SU-DHL-6 (cell line): Measurements from ENCODE around the gene SPDEF.

Experiments
- H2AFZ ChIP-seq: fragments of 200-600 bp; sonication (generic); 2 replicates; pipeline ENCODE4 v1.6.1; 2014; ENCODE audit warnings: low read depth, mild to moderate bottlenecking, moderate library complexity, mixed read lengths, antibody characterized with exemption, low read length; ENCODE audit not compliant: severe bottlenecking
- H3F3A ChIP-seq: fragments of 200-600 bp; shearing (Covaris generic); 2 replicates; pipeline ENCODE4 v1.6.0; 2016; ENCODE audit warnings: antibody characterized with exemption, mild to moderate bottlenecking; ENCODE audit not compliant: insufficient read depth
- H3K27ac ChIP-seq: fragments of 200-600 bp; sonication (generic); 2 replicates; pipeline ENCODE4 v1.5.1; 2016; ENCODE audit warnings: low read depth, mild to moderate bottlenecking, low read length, moderate library complexity, mixed read lengths
- H3K27me3 ChIP-seq: fragments of 200-600 bp; sonication (generic), shearing (Covaris generic); 2 replicates; pipeline ENCODE4 v1.6.0; 2014; ENCODE audit warnings: mild to moderate bottlenecking, low read length
- H3K36me3 ChIP-seq: fragments of 200-600 bp; sonication (generic); 2 replicates; pipeline ENCODE4 v1.6.1; 2014; ENCODE audit warnings: mild to moderate bottlenecking, low read length, mixed read lengths
- H3K4me2 ChIP-seq: fragments of 300-600, 200-600 bp; shearing (Covaris generic), sonication (generic); 2 replicates; pipeline ENCODE4 v1.6.0; 2014; ENCODE audit warnings: low read length, low read depth, mild to moderate bottlenecking; ENCODE audit not compliant: poor library complexity, severe bottlenecking
- H3K4me3 ChIP-seq: fragments of 200-600 bp; sonication (generic); 2 replicates; pipeline ENCODE4 v1.5.1; 2014; ENCODE audit warnings: antibody characterized with exemption, low read length, mild to moderate bottlenecking, mixed read lengths; ENCODE audit not compliant: insufficient read depth, poor library complexity, severe bottlenecking
- H3K79me2 ChIP-seq: fragments of 200-600 bp; sonication (generic); 2 replicates; pipeline ENCODE4 v1.6.1; 2014; ENCODE audit warnings: mild to moderate bottlenecking, low read length, moderate library complexity; ENCODE audit not compliant: insufficient read depth
- H3K9ac ChIP-seq: fragments of 200-600 bp; sonication (generic); 2 replicates; pipeline ENCODE4 v1.7.0; 2014; ENCODE audit warnings: mild to moderate bottlenecking, low read length
- H3K9me2 ChIP-seq: fragments of 200-600 bp; sonication (generic); replicated peaks from 2 replicates; pipeline ENCODE4 v1.6.1; 2014; ENCODE audit warnings: low read length; ENCODE audit not compliant: insufficient read depth
- H3K9me3 ChIP-seq: fragments of 200-600 bp; sonication (generic); 2 replicates; pipeline ENCODE4 v1.6.1; 2014; ENCODE audit warnings: low read length, mixed read lengths; ENCODE audit not compliant: insufficient read depth
- H4K20me1 ChIP-seq: fragments of 200-600 bp; sonication (generic); 2 replicates; pipeline ENCODE4 v1.6.1; 2014; ENCODE audit warnings: low read depth, mild to moderate bottlenecking, antibody characterized with exemption, low read length, moderate library complexity, mixed read lengths
- EZH2phosphoT487 ChIP-seq: fragments of 200-600 bp; sonication (generic), shearing (Covaris generic); conservative IDR thresholded peaks from 2 replicates; pipeline ENCODE4 v1.6.1; 2018; ENCODE audit warnings: mild to moderate bottlenecking, antibody characterized with exemption, low read length, moderate library complexity, mixed read lengths
- TF ChIP-seq, protein P1 (sequence below): fragments of 200-600 bp; sonication (generic); IDR thresholded peaks from one replicate; pipeline ENCODE4 v1.5.1; 2017; ENCODE audit warnings: antibody characterized with exemption, mild to moderate bottlenecking, low read length, moderate library complexity; ENCODE audit not compliant: insufficient read depth, poor library complexity, severe bottlenecking

The SPDEF gene

DNA sequence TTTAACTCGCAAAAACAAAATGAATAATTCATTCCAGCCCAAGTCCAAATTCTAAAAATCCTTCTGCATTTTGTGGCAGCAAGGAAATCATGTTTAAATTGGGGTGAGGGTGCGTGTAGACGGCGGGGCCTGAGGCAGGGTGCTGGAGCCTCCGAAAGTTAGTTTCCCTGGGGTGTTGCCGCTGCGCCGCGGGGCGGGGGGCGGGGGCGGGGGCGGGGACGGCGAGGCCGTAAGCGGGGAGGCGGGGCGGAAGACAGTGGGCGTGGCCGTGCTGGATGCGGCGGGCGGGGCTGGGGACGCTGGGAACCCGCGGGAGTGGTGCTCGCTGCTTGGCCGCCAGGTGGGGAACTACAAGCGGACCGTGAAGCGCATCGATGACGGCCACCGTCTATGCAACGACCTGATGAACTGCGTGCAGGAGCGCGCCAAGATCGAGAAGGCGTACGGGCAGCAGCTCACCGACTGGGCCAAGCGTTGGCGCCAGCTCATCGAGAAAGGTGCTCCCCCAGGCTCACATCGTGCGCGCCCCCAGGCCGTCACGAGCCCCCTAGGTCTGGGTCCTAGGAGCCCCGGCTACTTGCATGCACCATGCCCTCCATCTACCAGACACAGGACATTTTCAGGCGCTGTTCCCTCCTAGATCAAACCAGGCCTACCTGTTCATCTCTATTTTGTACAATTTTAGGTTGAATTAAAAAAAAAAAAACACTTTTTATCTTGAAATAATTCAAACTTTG is 29.0 kb downstream of the SPDEF start:
- Histone ChIP-seq H3K36me3 (no peaks in the 10 kb centered on the region), H3K9me3 (no peaks in the 10 kb centered on the region), H2AFZ (peak overlapping the region; percentile 64), H3K4me2 (peak overlapping the region; percentile 61), H3K79me2 (no peaks in the 10 kb centered on the region), H3K27ac (no peak overlapping the region), H3K9me2 (no peaks in the 10 kb centered on the region), H4K20me1 (no peaks in the 10 kb centered on the region), H3K9ac (peak overlapping the region; percentile 35), H3K4me3 (no peak overlapping the region), H3F3A (no peaks in the 10 kb centered on the region), H3K27me3 (no peaks in the 10 kb centered on the region)
- TF ChIP-seq, protein P1, sequence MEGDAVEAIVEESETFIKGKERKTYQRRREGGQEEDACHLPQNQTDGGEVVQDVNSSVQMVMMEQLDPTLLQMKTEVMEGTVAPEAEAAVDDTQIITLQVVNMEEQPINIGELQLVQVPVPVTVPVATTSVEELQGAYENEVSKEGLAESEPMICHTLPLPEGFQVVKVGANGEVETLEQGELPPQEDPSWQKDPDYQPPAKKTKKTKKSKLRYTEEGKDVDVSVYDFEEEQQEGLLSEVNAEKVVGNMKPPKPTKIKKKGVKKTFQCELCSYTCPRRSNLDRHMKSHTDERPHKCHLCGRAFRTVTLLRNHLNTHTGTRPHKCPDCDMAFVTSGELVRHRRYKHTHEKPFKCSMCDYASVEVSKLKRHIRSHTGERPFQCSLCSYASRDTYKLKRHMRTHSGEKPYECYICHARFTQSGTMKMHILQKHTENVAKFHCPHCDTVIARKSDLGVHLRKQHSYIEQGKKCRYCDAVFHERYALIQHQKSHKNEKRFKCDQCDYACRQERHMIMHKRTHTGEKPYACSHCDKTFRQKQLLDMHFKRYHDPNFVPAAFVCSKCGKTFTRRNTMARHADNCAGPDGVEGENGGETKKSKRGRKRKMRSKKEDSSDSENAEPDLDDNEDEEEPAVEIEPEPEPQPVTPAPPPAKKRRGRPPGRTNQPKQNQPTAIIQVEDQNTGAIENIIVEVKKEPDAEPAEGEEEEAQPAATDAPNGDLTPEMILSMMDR = peak; percentile 61
- TF ChIP-seq EZH2phosphoT487 = no peak

DNA sequence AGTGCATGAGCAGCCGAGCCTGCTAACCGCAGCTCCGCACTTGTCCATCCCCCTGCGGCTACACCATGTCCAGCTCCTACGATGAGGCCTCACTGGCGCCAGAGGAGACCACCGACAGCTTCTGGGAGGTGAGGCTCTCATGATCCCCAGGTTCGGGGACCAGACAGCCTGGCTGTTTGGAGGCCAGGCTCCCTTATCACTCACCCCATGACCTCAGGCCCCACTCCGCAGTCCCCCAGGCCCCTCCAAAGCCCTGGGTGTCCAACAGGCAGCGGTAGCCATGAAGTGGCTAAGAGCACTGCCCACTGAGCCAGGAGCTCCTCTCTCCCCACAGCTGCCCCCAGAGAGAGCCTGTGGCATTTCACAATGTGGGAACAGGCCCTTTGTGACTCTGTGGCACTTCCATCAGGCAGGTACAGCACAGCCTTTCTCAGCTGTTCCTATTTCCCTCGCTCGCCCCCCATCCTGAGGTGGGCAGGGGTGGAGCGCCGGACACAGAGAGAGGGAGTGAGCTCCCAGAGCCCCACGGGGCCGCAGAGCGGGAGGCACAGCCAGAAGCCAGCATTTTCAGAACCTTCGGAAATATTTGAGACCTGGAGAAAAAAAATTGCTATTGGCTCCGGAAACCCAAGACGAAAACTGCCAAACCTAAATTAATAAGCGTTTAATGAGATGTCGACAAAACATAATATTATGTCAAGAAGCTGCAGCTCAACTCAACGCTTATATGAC is 29.7 kb downstream of the SPDEF start:
- no peaks in the 10 kb centered on the region for H3K36me3 ChIP-seq
- H3K27me3 ChIP-seq = no peaks in the 10 kb centered on the region
- H4K20me1 ChIP-seq = no peaks in the 10 kb centered on the region
- H3K9ac ChIP-seq = no peak overlapping the region
- H2AFZ ChIP-seq = no peak overlapping the region
- H3F3A ChIP-seq = no peaks in the 10 kb centered on the region
- no peaks in the 10 kb centered on the region for H3K9me2 ChIP-seq
- H3K9me3 ChIP-seq = no peaks in the 10 kb centered on the region
- no peaks in the 10 kb centered on the region for H3K79me2 ChIP-seq
- TF ChIP-seq, protein P1 = no peak
- no peak for TF ChIP-seq EZH2phosphoT487
- no peak overlapping the region for H3K4me3 ChIP-seq
- no peak overlapping the region for H3K27ac ChIP-seq
- H3K4me2 ChIP-seq = peak overlapping the region; percentile 61

DNA sequence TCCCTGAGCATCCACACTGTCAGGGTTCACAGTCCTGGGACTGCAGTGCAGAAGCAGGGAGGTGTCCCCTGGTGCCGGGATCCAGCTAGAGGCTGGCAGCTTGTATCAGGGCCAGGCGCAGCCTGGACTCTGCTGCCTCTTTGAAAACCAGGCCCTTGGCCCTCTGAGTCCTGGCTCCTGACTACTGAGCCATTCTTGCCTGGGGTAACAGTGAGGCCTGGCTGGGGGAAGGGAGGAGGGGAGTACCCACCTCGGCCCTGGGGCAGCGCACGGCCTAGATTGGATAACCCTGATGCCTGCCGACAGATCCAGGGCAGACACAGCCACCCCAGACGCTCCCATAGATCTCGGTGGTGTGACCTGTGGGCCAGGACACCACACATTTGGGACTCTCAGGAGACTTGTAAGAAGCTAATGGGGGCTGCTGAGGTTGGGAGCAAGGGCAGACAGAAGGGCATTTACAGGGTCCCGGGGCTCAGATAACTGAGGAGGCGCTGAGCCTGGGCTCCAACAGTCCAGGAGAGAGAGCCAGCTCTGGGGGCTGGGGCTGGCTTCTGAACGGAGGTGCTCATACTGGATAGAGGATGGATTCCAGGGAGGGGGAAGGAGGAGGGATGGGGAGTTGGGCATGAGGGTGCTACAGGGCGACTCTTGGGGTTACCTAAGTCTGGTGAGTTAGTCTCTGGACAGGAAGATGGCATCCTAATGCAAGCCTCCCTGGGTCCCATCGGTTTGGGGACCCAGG is 30.5 kb downstream of the SPDEF start:
- H3K27ac ChIP-seq = no peak overlapping the region
- H3K9me3 ChIP-seq = no peaks in the 10 kb centered on the region
- H3K9ac ChIP-seq = no peak overlapping the region
- no peaks in the 10 kb centered on the region for H3K9me2 ChIP-seq
- H3K4me2 ChIP-seq = no peak overlapping the region
- no peak overlapping the region for H2AFZ ChIP-seq
- H3K36me3 ChIP-seq = no peaks in the 10 kb centered on the region
- no peaks in the 10 kb centered on the region for H3K79me2 ChIP-seq
- H4K20me1 ChIP-seq = no peaks in the 10 kb centered on the region
- H3K4me3 ChIP-seq = no peak overlapping the region
- H3F3A ChIP-seq = no peaks in the 10 kb centered on the region
- no peaks in the 10 kb centered on the region for H3K27me3 ChIP-seq
- TF ChIP-seq EZH2phosphoT487 = no peak
- TF ChIP-seq, protein P1 = no peak
